Nephron progenitor cell (in vitro differentiated cells): ENCODE measurements around the gene KIF26B.

Source experiments
- DNase-seq: peaks from one replicate; pipeline ENCODE4 v3.0.0; 2021
- H3K27ac Mint-ChIP-seq: 2 replicates; pipeline ENCODE4 v1.8.0; 2021; ENCODE audit warnings: mild to moderate bottlenecking, moderate library complexity, mixed read lengths
- H3K27me3 Mint-ChIP-seq: 2 replicates; pipeline ENCODE4 v1.8.0; 2021; ENCODE audit warnings: mild to moderate bottlenecking, low read depth, mixed read lengths; ENCODE audit not compliant: poor library complexity
- H3K36me3 Mint-ChIP-seq: 2 replicates; pipeline ENCODE4 v1.8.0; 2021; ENCODE audit warnings: low read depth, mixed read lengths
- H3K4me1 Mint-ChIP-seq: 2 replicates; pipeline ENCODE4 v1.8.0; 2021; ENCODE audit warnings: mixed read lengths
- H3K4me3 Mint-ChIP-seq: 2 replicates; pipeline ENCODE4 v1.8.0; 2021; ENCODE audit warnings: mild to moderate bottlenecking, moderate library complexity, mixed read lengths
- H3K9me3 Mint-ChIP-seq: 2 replicates; pipeline ENCODE4 v1.8.0; 2021; ENCODE audit warnings: mild to moderate bottlenecking, moderate library complexity, mixed read lengths
- CTCF ChIP-seq: fragments of 200-600 bp; sonication (generic); IDR thresholded peaks from 2 replicates; pipeline ENCODE4 v1.5.0; 2021; ENCODE audit warnings: antibody characterized with exemption

The KIF26B gene

GRCh38 chr1:245292553-245292952 lies 137.8 kb downstream of the KIF26B start:
- H3K4me3 Mint-ChIP-seq: no peak overlapping the region
- TF ChIP-seq CTCF: no peak
- no peak for DNase-seq
- H3K27me3 Mint-ChIP-seq: peaks cover 2% of the 10 kb centered on the region
- H3K4me1 Mint-ChIP-seq: peaks cover 40% of the 10 kb centered on the region
- H3K27ac Mint-ChIP-seq: no peak overlapping the region
- H3K36me3 Mint-ChIP-seq: peaks cover 27% of the 10 kb centered on the region
- H3K9me3 Mint-ChIP-seq: no peaks in the 10 kb centered on the region

- Mint-ChIP-seq H3K4me3 (no peak overlapping the region), H3K4me1 (peaks cover 51% of the 10 kb centered on the region), H3K27me3 (peaks cover 2% of the 10 kb centered on the region), H3K27ac (no peak overlapping the region), H3K36me3 (peaks cover 17% of the 10 kb centered on the region), H3K9me3 (no peaks in the 10 kb centered on the region)
- TF ChIP-seq CTCF: no peak
- DNase-seq: no peak
Observed at GRCh38 chr1:245294020-245294419, 139.2 kb downstream of the KIF26B start.

- no peak for TF ChIP-seq CTCF
- no peak for DNase-seq
- peaks cover 30% of the 10 kb centered on the region for H3K36me3 Mint-ChIP-seq
- H3K4me3 Mint-ChIP-seq: no peak overlapping the region
- H3K27ac Mint-ChIP-seq: no peak overlapping the region
- H3K4me1 Mint-ChIP-seq: peaks cover 21% of the 10 kb centered on the region
- peaks cover 9% of the 10 kb centered on the region for H3K9me3 Mint-ChIP-seq
- H3K27me3 Mint-ChIP-seq: peaks cover 2% of the 10 kb centered on the region
Observed at GRCh38 chr1:245298781-245299180, 144.0 kb downstream of the KIF26B start.

- Mint-ChIP-seq H3K27ac (no peak overlapping the region), H3K4me1 (peaks cover 16% of the 10 kb centered on the region), H3K9me3 (peaks cover 13% of the 10 kb centered on the region), H3K36me3 (peaks cover 26% of the 10 kb centered on the region), H3K27me3 (peaks cover 5% of the 10 kb centered on the region), H3K4me3 (no peak overlapping the region)
- no peak for TF ChIP-seq CTCF
- DNase-seq: no peak
Observed at GRCh38 chr1:245301162-245301580, 146.4 kb downstream of the KIF26B start.

- Mint-ChIP-seq H3K27ac (no peak overlapping the region), H3K36me3 (peaks cover 26% of the 10 kb centered on the region), H3K4me3 (no peak overlapping the region), H3K27me3 (peaks cover 5% of the 10 kb centered on the region), H3K9me3 (peaks cover 18% of the 10 kb centered on the region), H3K4me1 (peaks cover 19% of the 10 kb centered on the region)
- DNase-seq: no peak
- no peak for TF ChIP-seq CTCF
Observed at GRCh38 chr1:245301921-245302320, 147.1 kb downstream of the KIF26B start.

GRCh38 chr1:245304698-245305097 lies 149.9 kb downstream of the KIF26B start:
- no peak for TF ChIP-seq CTCF
- Mint-ChIP-seq H3K4me1 (peaks cover 11% of the 10 kb centered on the region), H3K9me3 (peaks cover 30% of the 10 kb centered on the region), H3K36me3 (peaks cover 39% of the 10 kb centered on the region), H3K27ac (no peak overlapping the region), H3K27me3 (peaks cover 10% of the 10 kb centered on the region), H3K4me3 (no peak overlapping the region)
- no peak for DNase-seq
